ENCODE results near the gene BICRAL. TPM values are rescaled to one million over a fixed set of nuclear protein-coding genes. Genes with fewer than 3 reads are reported as not detected.

Gene BICRAL
- total and polyA plus RNA-seq, 9 of the 15 experiments (the other 6 are each of a cell fraction or from before 2014, with no cell fraction given), result 1.2 to 11.9 (median 5.6) TPM

DNA sequence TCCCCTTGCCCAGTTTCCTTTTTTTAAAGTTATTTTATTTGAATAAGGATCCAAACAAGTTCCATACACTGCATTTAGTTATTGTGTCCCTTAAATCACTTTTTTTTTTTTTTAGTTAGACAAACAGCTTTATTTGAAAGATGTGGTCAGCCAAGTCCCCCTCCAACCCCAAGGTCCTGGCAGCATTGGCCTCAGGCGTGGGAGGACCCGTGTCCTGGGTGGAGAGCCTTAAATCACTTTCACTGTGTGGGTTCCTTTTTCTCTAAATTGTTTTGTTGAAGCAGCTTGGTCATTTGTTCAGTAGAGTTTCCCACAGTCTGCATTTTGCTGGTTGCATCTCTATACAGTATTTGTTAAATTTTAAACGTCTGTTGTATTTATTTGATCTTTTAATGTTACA, 30.8 kb upstream of the BICRAL start (continued):
- no peak for TF ChIP-seq TEAD4 (IDR thresholded peaks at IDR 0.05; ENCODE audit: low read length)
- no peak for TF ChIP-seq TEAD4 (CRISPR knock-in tag; IDR thresholded peaks at IDR 0.05; ENCODE audit: borderline replicate concordance)
- TF ChIP-seq, protein P1, sequence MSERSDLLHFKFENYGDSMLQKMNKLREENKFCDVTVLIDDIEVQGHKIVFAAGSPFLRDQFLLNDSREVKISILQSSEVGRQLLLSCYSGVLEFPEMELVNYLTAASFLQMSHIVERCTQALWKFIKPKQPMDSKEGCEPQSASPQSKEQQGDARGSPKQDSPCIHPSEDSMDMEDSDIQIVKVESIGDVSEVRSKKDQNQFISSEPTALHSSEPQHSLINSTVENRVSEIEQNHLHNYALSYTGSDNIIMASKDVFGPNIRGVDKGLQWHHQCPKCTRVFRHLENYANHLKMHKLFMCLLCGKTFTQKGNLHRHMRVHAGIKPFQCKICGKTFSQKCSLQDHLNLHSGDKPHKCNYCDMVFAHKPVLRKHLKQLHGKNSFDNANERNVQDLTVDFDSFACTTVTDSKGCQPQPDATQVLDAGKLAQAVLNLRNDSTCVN (CRISPR knock-in tag; IDR thresholded peaks at IDR 0.05), result no peak
- no peak for TF ChIP-seq MAZ (CRISPR knock-in tag; conservative IDR thresholded peaks at IDR 0.05 in 1 of 2, IDR thresholded peaks at IDR 0.05 in 1 of 2)
- TF ChIP-seq RBM25 (IDR thresholded peaks at IDR 0.05; ENCODE audit: low read depth, low read length, severe bottlenecking), result no peak
- TF ChIP-seq, protein P2, sequence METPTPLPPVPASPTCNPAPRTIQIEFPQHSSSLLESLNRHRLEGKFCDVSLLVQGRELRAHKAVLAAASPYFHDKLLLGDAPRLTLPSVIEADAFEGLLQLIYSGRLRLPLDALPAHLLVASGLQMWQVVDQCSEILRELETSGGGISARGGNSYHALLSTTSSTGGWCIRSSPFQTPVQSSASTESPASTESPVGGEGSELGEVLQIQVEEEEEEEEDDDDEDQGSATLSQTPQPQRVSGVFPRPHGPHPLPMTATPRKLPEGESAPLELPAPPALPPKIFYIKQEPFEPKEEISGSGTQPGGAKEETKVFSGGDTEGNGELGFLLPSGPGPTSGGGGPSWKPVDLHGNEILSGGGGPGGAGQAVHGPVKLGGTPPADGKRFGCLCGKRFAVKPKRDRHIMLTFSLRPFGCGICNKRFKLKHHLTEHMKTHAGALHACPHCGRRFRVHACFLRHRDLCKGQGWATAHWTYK (CRISPR knock-in tag; IDR thresholded peaks at IDR 0.05), result no peak
- no peak for TF ChIP-seq ZNF253 (CRISPR knock-in tag; conservative IDR thresholded peaks at IDR 0.05)
- no peak for TF ChIP-seq RBM14 (IDR thresholded peaks at IDR 0.05; ENCODE audit: borderline replicate concordance, insufficient read depth, low read depth, low read length)
- TF ChIP-seq MEIS2 (IDR thresholded peaks at IDR 0.05; ENCODE audit: partially characterized antibody), result peak; percentile 62
- TF ChIP-seq SLC30A9 (CRISPR knock-in tag; IDR thresholded peaks at IDR 0.05), result no peak
- TF ChIP-seq, protein P3, sequence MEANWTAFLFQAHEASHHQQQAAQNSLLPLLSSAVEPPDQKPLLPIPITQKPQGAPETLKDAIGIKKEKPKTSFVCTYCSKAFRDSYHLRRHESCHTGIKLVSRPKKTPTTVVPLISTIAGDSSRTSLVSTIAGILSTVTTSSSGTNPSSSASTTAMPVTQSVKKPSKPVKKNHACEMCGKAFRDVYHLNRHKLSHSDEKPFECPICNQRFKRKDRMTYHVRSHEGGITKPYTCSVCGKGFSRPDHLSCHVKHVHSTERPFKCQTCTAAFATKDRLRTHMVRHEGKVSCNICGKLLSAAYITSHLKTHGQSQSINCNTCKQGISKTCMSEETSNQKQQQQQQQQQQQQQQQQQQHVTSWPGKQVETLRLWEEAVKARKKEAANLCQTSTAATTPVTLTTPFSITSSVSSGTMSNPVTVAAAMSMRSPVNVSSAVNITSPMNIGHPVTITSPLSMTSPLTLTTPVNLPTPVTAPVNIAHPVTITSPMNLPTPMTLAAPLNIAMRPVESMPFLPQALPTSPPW (CRISPR knock-in tag; IDR thresholded peaks at IDR 0.05), result 0 out of 2 replicates have a peak, but pooled peaks have one; percentile 26
- 0 out of 2 replicates have a peak, but pooled peaks have one; percentile 8 for TF ChIP-seq EGR1 (conservative IDR thresholded peaks at IDR 0.05)
- TF ChIP-seq, protein P4, sequence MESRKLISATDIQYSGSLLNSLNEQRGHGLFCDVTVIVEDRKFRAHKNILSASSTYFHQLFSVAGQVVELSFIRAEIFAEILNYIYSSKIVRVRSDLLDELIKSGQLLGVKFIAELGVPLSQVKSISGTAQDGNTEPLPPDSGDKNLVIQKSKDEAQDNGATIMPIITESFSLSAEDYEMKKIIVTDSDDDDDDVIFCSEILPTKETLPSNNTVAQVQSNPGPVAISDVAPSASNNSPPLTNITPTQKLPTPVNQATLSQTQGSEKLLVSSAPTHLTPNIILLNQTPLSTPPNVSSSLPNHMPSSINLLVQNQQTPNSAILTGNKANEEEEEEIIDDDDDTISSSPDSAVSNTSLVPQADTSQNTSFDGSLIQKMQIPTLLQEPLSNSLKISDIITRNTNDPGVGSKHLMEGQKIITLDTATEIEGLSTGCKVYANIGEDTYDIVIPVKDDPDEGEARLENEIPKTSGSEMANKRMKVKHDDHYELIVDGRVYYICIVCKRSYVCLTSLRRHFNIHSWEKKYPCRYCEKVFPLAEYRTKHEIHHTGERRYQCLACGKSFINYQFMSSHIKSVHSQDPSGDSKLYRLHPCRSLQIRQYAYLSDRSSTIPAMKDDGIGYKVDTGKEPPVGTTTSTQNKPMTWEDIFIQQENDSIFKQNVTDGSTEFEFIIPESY (CRISPR knock-in tag; IDR thresholded peaks at IDR 0.05), result no peak
- TF ChIP-seq SMARCE1 (IDR thresholded peaks at IDR 0.05), result no peak
- no peak for TF ChIP-seq MTF1 (CRISPR knock-in tag; IDR thresholded peaks at IDR 0.05; ENCODE audit: borderline replicate concordance)

All from K562 (cell line).